PC-3 (cell line): Measurements from ENCODE around the gene ABCC8.

Source experiments
- CTCF ChIP-seq: fragments of 300-600 bp; sonication (generic); conservative IDR thresholded peaks from 2 replicates; pipeline ENCODE4 v1.5.1; 2017; ENCODE audit warnings: antibody characterized with exemption, low read depth, mild to moderate bottlenecking, low read length
- EZH2phosphoT487 ChIP-seq: fragments of 300-600 bp; sonication (generic); IDR thresholded peaks from 2 replicates; pipeline ENCODE4 v1.6.1; 2018; ENCODE audit warnings: mild to moderate bottlenecking, antibody characterized with exemption, low read length, borderline replicate concordance

GRCh38 chr11:17508306-17508705 is 31.7 kb upstream of the ABCC8 start:
- TF ChIP-seq CTCF, result no peak
- TF ChIP-seq EZH2phosphoT487, result no peak
